ENCODE data around the gene DGKB. TPM values are rescaled to one million over a fixed set of nuclear protein-coding genes. Genes with fewer than 3 reads are reported as not detected.

DGKB gene
- total RNA-seq, 1 experiment from 2014 or later = not detected

- no peak for DNase-seq (ENCODE audit: low spot score)
- CTCF ChIA-PET = no interaction called here
- BruUV-seq (replicated peaks) = no TSS peak
- Histone ChIP-seq H3K27me3 (replicated peaks; ENCODE audit: insufficient read depth, low read depth, low read length, poor library complexity) (no peaks in the 10 kb centered on the region), H3K4me1 (ENCODE audit: insufficient read depth, low read length, poor library complexity, severe bottlenecking) (no peaks in the 10 kb centered on the region), H3K36me3 (ENCODE audit: insufficient read depth, low read length, poor library complexity, severe bottlenecking) (no peaks in the 10 kb centered on the region), H3K9me3 (ENCODE audit: low read depth, low read length, poor library complexity, severe bottlenecking) (no peaks in the 10 kb centered on the region), H3K27ac (ENCODE audit: low read depth, low read length, poor library complexity, severe bottlenecking) (no peak overlapping the region), H3K4me3 (ENCODE audit: low read depth, low read length, poor library complexity, severe bottlenecking) (no peak overlapping the region)
- intact Hi-C loops (cut with micrococcal nuclease; ENCODE audit: unreplicated experiment) = no loop called here
- TF ChIP-seq, protein P1, sequence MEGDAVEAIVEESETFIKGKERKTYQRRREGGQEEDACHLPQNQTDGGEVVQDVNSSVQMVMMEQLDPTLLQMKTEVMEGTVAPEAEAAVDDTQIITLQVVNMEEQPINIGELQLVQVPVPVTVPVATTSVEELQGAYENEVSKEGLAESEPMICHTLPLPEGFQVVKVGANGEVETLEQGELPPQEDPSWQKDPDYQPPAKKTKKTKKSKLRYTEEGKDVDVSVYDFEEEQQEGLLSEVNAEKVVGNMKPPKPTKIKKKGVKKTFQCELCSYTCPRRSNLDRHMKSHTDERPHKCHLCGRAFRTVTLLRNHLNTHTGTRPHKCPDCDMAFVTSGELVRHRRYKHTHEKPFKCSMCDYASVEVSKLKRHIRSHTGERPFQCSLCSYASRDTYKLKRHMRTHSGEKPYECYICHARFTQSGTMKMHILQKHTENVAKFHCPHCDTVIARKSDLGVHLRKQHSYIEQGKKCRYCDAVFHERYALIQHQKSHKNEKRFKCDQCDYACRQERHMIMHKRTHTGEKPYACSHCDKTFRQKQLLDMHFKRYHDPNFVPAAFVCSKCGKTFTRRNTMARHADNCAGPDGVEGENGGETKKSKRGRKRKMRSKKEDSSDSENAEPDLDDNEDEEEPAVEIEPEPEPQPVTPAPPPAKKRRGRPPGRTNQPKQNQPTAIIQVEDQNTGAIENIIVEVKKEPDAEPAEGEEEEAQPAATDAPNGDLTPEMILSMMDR (conservative IDR thresholded peaks at IDR 0.05; ENCODE audit: low read depth, low read length) = no peak
- no peak for TF ChIP-seq EZH2 (IDR thresholded peaks at IDR 0.05; ENCODE audit: borderline replicate concordance, low read depth, low read length, poor library complexity, severe bottlenecking)
- POLR2A ChIA-PET (ENCODE audit: low non-redundant PET) = no interaction called here
Measured at GRCh38 chr7:14252458-14252857, 650.1 kb downstream of the DGKB start.

DNA sequence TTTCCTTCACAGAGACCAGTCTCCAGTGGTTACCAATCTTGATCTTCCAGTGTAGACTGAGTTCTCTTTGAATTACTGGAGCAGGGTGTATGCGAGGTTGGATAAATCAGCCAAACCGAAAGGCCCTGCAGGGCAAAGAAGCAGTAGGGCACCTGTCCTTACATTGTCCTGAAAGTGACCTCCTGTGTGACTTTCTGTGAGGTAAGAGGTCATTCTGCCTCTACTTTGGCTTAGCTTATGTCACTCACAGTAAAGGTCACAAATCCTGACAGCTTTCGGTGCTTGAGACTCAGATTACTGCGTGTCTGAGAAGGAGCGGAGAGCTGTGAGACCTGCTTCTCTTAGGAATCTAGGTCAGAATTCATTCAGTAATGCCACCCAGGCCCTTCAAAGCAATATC lies 660.4 kb downstream of the DGKB start:
- intact Hi-C loops (cut with micrococcal nuclease; ENCODE audit: unreplicated experiment) = no loop called here
- Histone ChIP-seq H3K4me3 (ENCODE audit: low read depth, low read length, poor library complexity, severe bottlenecking) (no peak overlapping the region), H3K27me3 (replicated peaks; ENCODE audit: insufficient read depth, low read depth, low read length, poor library complexity) (no peaks in the 10 kb centered on the region), H3K36me3 (ENCODE audit: insufficient read depth, low read length, poor library complexity, severe bottlenecking) (no peaks in the 10 kb centered on the region), H3K4me1 (ENCODE audit: insufficient read depth, low read length, poor library complexity, severe bottlenecking) (no peaks in the 10 kb centered on the region), H3K9me3 (ENCODE audit: low read depth, low read length, poor library complexity, severe bottlenecking) (no peaks in the 10 kb centered on the region), H3K27ac (ENCODE audit: low read depth, low read length, poor library complexity, severe bottlenecking) (no peak overlapping the region)
- TF ChIP-seq, protein P1 (conservative IDR thresholded peaks at IDR 0.05; ENCODE audit: low read depth, low read length) = no peak
- no peak for TF ChIP-seq EZH2 (IDR thresholded peaks at IDR 0.05; ENCODE audit: borderline replicate concordance, low read depth, low read length, poor library complexity, severe bottlenecking)
- CTCF ChIA-PET = no interaction called here
- POLR2A ChIA-PET (ENCODE audit: low non-redundant PET) = no interaction called here
- DNase-seq (ENCODE audit: low spot score) = no peak
- BruUV-seq (replicated peaks) = no TSS peak

DNA sequence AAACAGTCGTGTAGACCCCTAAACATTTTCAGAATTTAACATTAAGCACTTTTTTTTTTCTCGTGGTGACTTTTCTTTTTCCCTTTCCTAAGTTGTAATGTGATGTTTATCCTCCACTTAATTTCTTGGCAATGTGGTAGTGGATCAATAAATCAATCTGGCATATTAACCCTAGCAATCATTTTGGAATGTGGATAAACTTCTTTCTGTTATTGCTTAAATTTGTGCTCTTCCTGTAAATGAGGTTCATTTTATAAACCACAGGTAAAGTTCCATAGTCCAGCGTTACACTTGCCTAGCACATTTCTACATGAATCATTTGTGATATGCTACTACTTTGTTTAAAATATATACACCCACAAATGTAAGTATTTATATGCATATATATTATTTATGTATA lies 665.7 kb downstream of the DGKB start:
- no peak overlapping the region for H3K4me3 ChIP-seq (ENCODE audit: low read depth, low read length, poor library complexity, severe bottlenecking)
- H3K36me3 ChIP-seq (ENCODE audit: insufficient read depth, low read length, poor library complexity, severe bottlenecking) = no peaks in the 10 kb centered on the region
- no peak for TF ChIP-seq EZH2 (IDR thresholded peaks at IDR 0.05; ENCODE audit: borderline replicate concordance, low read depth, low read length, poor library complexity, severe bottlenecking)
- TF ChIP-seq, protein P1 (conservative IDR thresholded peaks at IDR 0.05; ENCODE audit: low read depth, low read length) = no peak
- no TSS peak for BruUV-seq (replicated peaks)
- H3K27ac ChIP-seq (ENCODE audit: low read depth, low read length, poor library complexity, severe bottlenecking) = no peak overlapping the region
- H3K9me3 ChIP-seq (ENCODE audit: low read depth, low read length, poor library complexity, severe bottlenecking) = no peaks in the 10 kb centered on the region
- no peaks in the 10 kb centered on the region for H3K27me3 ChIP-seq (replicated peaks; ENCODE audit: insufficient read depth, low read depth, low read length, poor library complexity)
- CTCF ChIA-PET = no interaction called here
- POLR2A ChIA-PET (ENCODE audit: low non-redundant PET) = no interaction called here
- no peaks in the 10 kb centered on the region for H3K4me1 ChIP-seq (ENCODE audit: insufficient read depth, low read length, poor library complexity, severe bottlenecking)
- intact Hi-C loops (cut with micrococcal nuclease; ENCODE audit: unreplicated experiment) = no loop called here
- no peak for DNase-seq (ENCODE audit: low spot score)
